Mesendoderm (in vitro differentiated cells): Measurements from ENCODE around the gene MGST2.

Experiments used
- DNase-seq: peaks from one replicate; pipeline ENCODE4 v3.0.0; 2013
- H2AK5ac ChIP-seq: 2 replicates; pipeline ENCODE4 v1.6.1; 2013; ENCODE audit warnings: low read length, inconsistent platforms
- H2BK120ac ChIP-seq: 2 replicates; pipeline ENCODE4 v1.6.1; 2013; ENCODE audit warnings: low read depth, mild to moderate bottlenecking, low read length, moderate library complexity, mixed read lengths
- H2BK15ac ChIP-seq: replicated peaks from 2 replicates; pipeline ENCODE4 v1.6.1; 2013; ENCODE audit warnings: low read depth, mild to moderate bottlenecking, moderate library complexity
- H2BK5ac ChIP-seq: 2 replicates; pipeline ENCODE4 v1.6.1; 2013; ENCODE audit warnings: low read length, inconsistent platforms
- H3K18ac ChIP-seq: 2 replicates; pipeline ENCODE4 v1.6.1; 2013; ENCODE audit warnings: mild to moderate bottlenecking, low read length, mixed read lengths
- H3K23ac ChIP-seq: one replicate; pipeline ENCODE4 v1.6.1; 2013; ENCODE audit warnings: low read length
- H3K27ac ChIP-seq: 2 replicates; pipeline ENCODE4 v1.5.1; 2013; ENCODE audit warnings: low read depth, mild to moderate bottlenecking, inconsistent platforms, low read length, moderate library complexity
- H3K27me3 ChIP-seq: 2 replicates; pipeline ENCODE4 v1.6.1; 2013; ENCODE audit warnings: low read length, control low read depth, mild to moderate bottlenecking, inconsistent platforms; ENCODE audit not compliant: insufficient read depth, poor library complexity
- H3K36me3 ChIP-seq: 2 replicates; pipeline ENCODE4 v1.6.1; 2013; ENCODE audit warnings: low read length, inconsistent platforms; ENCODE audit not compliant: control insufficient read depth, insufficient read depth
- H3K4ac ChIP-seq: one replicate; pipeline ENCODE4 v1.6.1; 2013; ENCODE audit warnings: low read depth, mild to moderate bottlenecking, low read length, moderate library complexity
- H3K4me1 ChIP-seq: 2 replicates; pipeline ENCODE4 v1.6.1; 2013; ENCODE audit warnings: low read depth, low read length, inconsistent platforms; ENCODE audit not compliant: control insufficient read depth
- H3K4me2 ChIP-seq: 2 replicates; pipeline ENCODE4 v1.6.1; 2013; ENCODE audit warnings: low read length
- H3K4me3 ChIP-seq: 2 replicates; pipeline ENCODE4 v1.5.1; 2013; ENCODE audit warnings: mild to moderate bottlenecking, low read length
- H3K56ac ChIP-seq: one replicate; pipeline ENCODE4 v1.6.1; 2013; ENCODE audit warnings: low read length
- H3K79me1 ChIP-seq: 2 replicates; pipeline ENCODE4 v1.6.1; 2013; ENCODE audit warnings: low read length, inconsistent platforms
- H3K79me2 ChIP-seq: 2 replicates; pipeline ENCODE4 v1.6.1; 2013; ENCODE audit warnings: mild to moderate bottlenecking, low read length; ENCODE audit not compliant: control insufficient read depth, insufficient read depth
- H3K9ac ChIP-seq: 2 replicates; pipeline ENCODE4 v1.6.1; 2013; ENCODE audit warnings: low read length, inconsistent platforms
- H4K5ac ChIP-seq: one replicate; pipeline ENCODE4 v1.6.1; 2013; ENCODE audit warnings: low read length
- H4K8ac ChIP-seq: one replicate; pipeline ENCODE4 v1.6.1; 2013; ENCODE audit warnings: low read depth, mild to moderate bottlenecking, control low read depth, low read length, moderate library complexity
- WGBS: extraction: QIAGEN DNeasy Blood & Tissue Kit; methylation state at CpG from one replicate; pipeline ENCODE4 v1.1.7; 2013; ENCODE audit warnings: low lambda C conversion rate, missing lambda C conversion rate; ENCODE audit not compliant: insufficient coverage; ENCODE audit errors: extremely low coverage; 5-methylcytosine and 5-hydroxymethylcytosine counted together

MGST2 gene

GRCh38 chr4:139745111-139745639 is 79.6 kb downstream of the MGST2 start:
- no peak overlapping the region for H3K4me3 ChIP-seq
- no peak overlapping the region for H3K4me2 ChIP-seq
- H2BK120ac ChIP-seq: no peak overlapping the region
- H2AK5ac ChIP-seq: no peak overlapping the region
- H3K79me1 ChIP-seq: no peaks in the 10 kb centered on the region
- no peak overlapping the region for H4K8ac ChIP-seq
- no peaks in the 10 kb centered on the region for H3K27me3 ChIP-seq
- H3K9ac ChIP-seq: no peak overlapping the region
- no peaks in the 10 kb centered on the region for H3K36me3 ChIP-seq
- H4K5ac ChIP-seq: no peak overlapping the region
- no peak overlapping the region for H3K18ac ChIP-seq
- H3K4me1 ChIP-seq: peaks cover 6% of the 10 kb centered on the region
- DNase-seq: no peak
- H2BK15ac ChIP-seq: no peak overlapping the region
- no peak overlapping the region for H3K27ac ChIP-seq
- no peak overlapping the region for H3K4ac ChIP-seq
- no peak overlapping the region for H3K23ac ChIP-seq
- H2BK5ac ChIP-seq: no peak overlapping the region
- WGBS: no CpG with 5 or more reads among the region's 6 CpGs
- no peak overlapping the region for H3K56ac ChIP-seq
- no peaks in the 10 kb centered on the region for H3K79me2 ChIP-seq

GRCh38 chr4:139746431-139747171 is 81.0 kb downstream of the MGST2 start:
- H3K4me1 ChIP-seq: peaks cover 6% of the 10 kb centered on the region
- H2BK120ac ChIP-seq: no peak overlapping the region

GRCh38 chr4:139749338-139749737 is 83.7 kb downstream of the MGST2 start:
- Histone ChIP-seq H3K56ac (no peak overlapping the region), H3K27me3 (no peaks in the 10 kb centered on the region), H3K4me2 (no peak overlapping the region), H3K4ac (no peak overlapping the region), H3K4me1 (peaks cover 4% of the 10 kb centered on the region), H3K23ac (no peak overlapping the region), H2BK15ac (no peak overlapping the region), H3K18ac (no peak overlapping the region), H3K9ac (no peak overlapping the region), H4K5ac (no peak overlapping the region), H2AK5ac (no peak overlapping the region), H4K8ac (no peak overlapping the region), H3K27ac (no peak overlapping the region), H3K36me3 (no peaks in the 10 kb centered on the region), H3K4me3 (no peak overlapping the region), H2BK5ac (no peak overlapping the region), H3K79me1 (no peaks in the 10 kb centered on the region), H2BK120ac (no peak overlapping the region), H3K79me2 (no peaks in the 10 kb centered on the region)
- no peak for DNase-seq
- no CpG with 5 or more reads among the region's 6 CpGs for WGBS

More at GRCh38 chr4:139746431-139747171, 81.0 kb downstream of the MGST2 start:
- no peak overlapping the region for H3K4ac ChIP-seq
- H3K79me2 ChIP-seq: no peaks in the 10 kb centered on the region
- H2BK5ac ChIP-seq: no peak overlapping the region
- H3K27ac ChIP-seq: no peak overlapping the region
- WGBS: no CpG with 5 or more reads among the region's 12 CpGs
- peak overlapping the region; percentile 17 for H3K56ac ChIP-seq
- H3K36me3 ChIP-seq: no peaks in the 10 kb centered on the region
- peak overlapping the region; percentile 13 for H3K18ac ChIP-seq
- H4K5ac ChIP-seq: no peak overlapping the region
- H3K79me1 ChIP-seq: no peaks in the 10 kb centered on the region
- H2AK5ac ChIP-seq: no peak overlapping the region
- H3K9ac ChIP-seq: no peak overlapping the region
- no peak overlapping the region for H3K4me2 ChIP-seq
- H3K4me3 ChIP-seq: no peak overlapping the region
- H4K8ac ChIP-seq: no peak overlapping the region
- no peaks in the 10 kb centered on the region for H3K27me3 ChIP-seq
- peak; percentile 72 for DNase-seq
- H3K23ac ChIP-seq: no peak overlapping the region
- no peak overlapping the region for H2BK15ac ChIP-seq

GRCh38 chr4:139749835-139750498 is 84.3 kb downstream of the MGST2 start:
- Histone ChIP-seq H3K27me3 (no peaks in the 10 kb centered on the region), H2BK120ac (no peak overlapping the region), H3K23ac (no peak overlapping the region), H3K4me3 (no peak overlapping the region), H3K4ac (no peak overlapping the region), H3K56ac (no peak overlapping the region), H3K4me1 (peaks cover 4% of the 10 kb centered on the region), H2BK15ac (no peak overlapping the region), H3K18ac (no peak overlapping the region), H2BK5ac (no peak overlapping the region), H3K36me3 (no peaks in the 10 kb centered on the region), H3K4me2 (no peak overlapping the region), H2AK5ac (no peak overlapping the region), H3K9ac (no peak overlapping the region), H3K27ac (no peak overlapping the region), H4K5ac (no peak overlapping the region), H3K79me1 (no peaks in the 10 kb centered on the region), H4K8ac (no peak overlapping the region), H3K79me2 (no peaks in the 10 kb centered on the region)
- DNase-seq: peak; percentile 39
- no CpG with 5 or more reads among the region's 4 CpGs for WGBS

- peak; percentile 71 for DNase-seq
- H3K4me1 ChIP-seq: peaks cover 3% of the 10 kb centered on the region
- H3K27me3 ChIP-seq: no peaks in the 10 kb centered on the region
- no peak overlapping the region for H3K56ac ChIP-seq
- no peak overlapping the region for H2BK5ac ChIP-seq
- no peak overlapping the region for H4K8ac ChIP-seq
- no peak overlapping the region for H3K18ac ChIP-seq
- no CpG with 5 or more reads among the region's 3 CpGs for WGBS
- no peak overlapping the region for H2BK120ac ChIP-seq
- no peaks in the 10 kb centered on the region for H3K79me1 ChIP-seq
- no peak overlapping the region for H4K5ac ChIP-seq
- no peak overlapping the region for H2BK15ac ChIP-seq
- H3K36me3 ChIP-seq: no peaks in the 10 kb centered on the region
- H3K9ac ChIP-seq: no peak overlapping the region
- H3K4me2 ChIP-seq: no peak overlapping the region
- H2AK5ac ChIP-seq: no peak overlapping the region
- no peak overlapping the region for H3K27ac ChIP-seq
- no peaks in the 10 kb centered on the region for H3K79me2 ChIP-seq
- no peak overlapping the region for H3K4me3 ChIP-seq
- H3K4ac ChIP-seq: no peak overlapping the region
- H3K23ac ChIP-seq: no peak overlapping the region
Observed at GRCh38 chr4:139753686-139754085, 88.1 kb downstream of the MGST2 start.
